NCI-H345 treated with DMSO at 0.1 percent for 48 hours (cell line): ENCODE measurements around the gene VTI1A.

Source experiments
- DNase-seq: peaks from one replicate; lab custom pipeline; 2025; ENCODE audit not compliant: unreplicated experiment; lab: John Stamatoyannopoulos, UW

The VTI1A gene

DNA sequence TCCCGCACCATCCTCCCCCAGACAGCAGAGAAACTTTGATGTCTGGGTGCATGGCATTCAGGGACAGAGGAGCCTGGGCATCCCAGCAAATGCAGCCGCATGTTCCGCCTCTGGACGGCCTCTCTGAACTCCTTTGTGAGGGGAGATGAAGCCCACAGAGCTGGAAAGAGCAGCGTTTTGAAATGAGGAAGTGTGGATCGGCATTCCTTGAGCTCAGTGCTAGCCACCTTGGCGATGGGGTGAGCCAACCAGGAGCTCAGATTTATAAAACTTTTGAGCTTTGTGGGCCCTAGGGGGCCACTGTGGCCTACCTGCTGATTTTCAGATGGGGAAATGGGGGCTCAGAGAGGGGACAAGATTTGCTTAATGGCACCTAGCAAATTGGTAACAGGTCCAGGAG lies 376.6 kb downstream of the VTI1A start:
- DNase-seq, result no peak

DNA sequence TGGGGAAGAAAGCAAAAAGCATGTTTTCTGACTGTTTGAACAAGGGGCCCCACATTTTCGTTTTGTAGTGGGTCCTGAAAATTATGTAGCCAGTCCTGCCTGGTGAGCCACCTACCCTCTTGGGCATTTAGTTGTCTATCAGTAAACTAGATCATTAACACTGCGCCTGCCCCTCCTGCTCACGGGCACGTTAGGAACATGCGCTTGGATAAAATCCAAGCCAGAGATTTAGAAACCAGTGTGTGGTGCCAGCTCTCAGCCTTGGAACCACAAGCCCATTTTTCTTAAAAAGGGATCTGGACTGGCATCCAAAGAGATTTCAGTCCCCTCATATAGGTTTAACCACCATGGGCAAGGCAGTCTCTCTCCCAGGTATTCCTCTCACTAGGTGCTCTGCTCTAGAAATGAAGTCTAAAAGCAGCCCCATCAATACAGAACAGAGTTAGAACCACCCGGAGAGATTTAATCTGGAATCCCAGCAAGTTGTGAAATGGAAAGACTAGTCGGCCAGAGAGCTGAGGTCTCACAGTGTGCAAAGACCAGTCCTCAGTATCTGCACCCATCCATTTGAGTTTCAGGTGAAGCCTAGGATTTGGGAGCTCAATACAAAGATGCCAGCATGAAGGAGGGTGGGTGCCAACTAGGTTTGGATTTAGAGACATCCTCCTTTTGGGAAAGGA lies 379.1 kb downstream of the VTI1A start:
- DNase-seq, result no peak

DNA sequence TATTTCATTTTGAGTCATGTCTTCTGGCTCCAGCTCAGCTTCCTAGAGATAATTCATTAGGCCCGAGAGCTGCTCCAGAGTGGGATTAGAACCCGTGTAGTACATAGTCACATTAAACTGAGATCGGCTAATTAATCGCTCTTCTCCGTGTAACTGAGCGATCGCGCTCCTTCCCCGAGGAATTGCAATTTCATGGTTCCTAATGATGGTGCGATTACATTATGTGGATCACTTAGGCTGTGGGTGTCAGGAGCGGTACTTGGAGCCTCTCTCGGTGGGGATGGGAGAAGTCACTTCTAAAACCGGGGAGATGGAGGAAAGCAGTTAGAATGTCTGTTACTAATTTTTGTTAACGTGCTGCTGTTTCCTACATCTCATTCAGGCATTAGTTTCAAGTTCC lies 380.1 kb downstream of the VTI1A start:
- no peak for DNase-seq

- DNase-seq, result no peak
Measured at GRCh38 chr10:112827951-112828350, 380.9 kb downstream of the VTI1A start.

- DNase-seq, result no peak
Measured at GRCh38 chr10:112831859-112832258, 384.8 kb downstream of the VTI1A start.

DNA sequence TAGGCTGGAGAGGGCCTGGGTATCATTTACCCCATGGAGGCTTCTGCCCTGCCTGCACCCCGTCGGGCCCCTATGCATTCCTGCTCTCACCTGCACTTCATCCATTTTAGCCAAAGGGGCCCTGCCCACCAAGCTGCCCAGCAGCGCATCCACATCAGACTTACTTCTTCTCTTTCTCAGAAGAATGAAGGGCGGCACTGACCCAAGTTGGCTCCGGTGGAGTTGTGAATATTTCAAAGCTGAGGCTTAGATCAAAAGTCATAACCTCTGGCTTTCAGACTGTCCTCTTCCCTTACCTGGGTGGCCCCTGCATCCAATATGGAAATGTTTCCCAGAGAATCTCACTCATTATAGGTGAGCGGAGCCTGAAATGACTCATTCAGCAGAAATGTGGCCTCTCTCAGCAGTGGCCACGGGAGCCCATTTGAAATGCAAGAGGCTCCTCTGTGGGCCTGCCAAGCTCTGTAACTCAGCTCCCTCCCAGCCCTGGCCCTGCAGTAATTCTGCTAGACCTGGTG lies 385.4 kb downstream of the VTI1A start:
- no peak for DNase-seq

GRCh38 chr10:112832959-112833358 lies 385.9 kb downstream of the VTI1A start:
- DNase-seq, result no peak

- DNase-seq, result no peak
Measured at GRCh38 chr10:112834751-112835181, 387.8 kb downstream of the VTI1A start.

DNA sequence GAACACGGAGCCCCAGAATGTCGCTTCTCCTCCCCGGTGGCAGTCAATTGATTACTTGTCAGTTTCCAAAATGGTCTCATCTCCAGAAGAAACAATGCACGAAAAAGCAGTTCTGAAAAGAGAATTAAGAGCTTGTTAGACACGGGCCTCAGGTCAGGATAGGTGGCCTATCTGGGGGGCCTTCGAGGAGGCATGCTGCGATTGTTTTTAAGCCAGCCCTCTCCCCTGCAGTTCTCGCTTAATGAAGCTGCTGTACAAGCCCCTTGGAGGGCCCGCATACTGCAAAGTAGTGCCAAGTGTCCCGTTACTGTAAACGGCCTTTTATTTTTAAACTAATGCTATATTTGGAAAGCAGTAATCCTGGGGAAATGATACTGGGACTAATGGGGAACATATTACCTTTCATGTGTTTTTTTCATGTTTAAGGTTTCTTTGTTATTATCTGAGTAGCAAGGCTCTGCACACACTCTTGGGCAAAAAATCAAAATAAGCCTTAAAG lies 388.3 kb downstream of the VTI1A start:
- no peak for DNase-seq

DNA sequence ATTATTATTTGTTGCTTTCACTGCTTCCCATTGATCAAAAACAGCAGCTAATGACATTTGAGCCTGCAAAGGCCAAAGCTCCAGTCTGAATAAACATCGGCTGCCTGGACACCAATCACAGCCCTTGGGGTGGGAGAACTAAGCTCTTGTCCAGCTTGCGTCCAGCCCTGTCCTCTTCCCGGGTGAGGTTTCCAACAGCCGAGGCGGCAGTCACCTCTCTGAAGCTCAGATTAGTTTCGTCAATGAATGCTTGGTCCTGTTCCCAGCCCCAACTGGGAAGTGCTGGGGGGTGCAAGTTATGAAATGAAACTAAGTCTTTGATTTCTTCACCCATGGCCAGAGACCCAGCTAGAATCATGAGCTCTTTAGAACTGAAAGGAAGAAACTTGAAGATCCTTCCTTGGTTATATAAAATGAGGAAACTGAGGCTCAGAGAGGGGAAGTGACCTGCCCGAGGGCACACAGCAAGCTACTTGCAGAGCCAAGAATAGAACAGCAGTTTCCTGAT lies 389.0 kb downstream of the VTI1A start:
- no peak for DNase-seq

- DNase-seq, result no peak
Measured at GRCh38 chr10:112838784-112839481, 391.9 kb downstream of the VTI1A start.

- DNase-seq, result no peak
Measured at GRCh38 chr10:112839928-112840654, 393.1 kb downstream of the VTI1A start.

GRCh38 chr10:112841549-112841948 lies 394.5 kb downstream of the VTI1A start:
- no peak for DNase-seq

GRCh38 chr10:112842832-112843360 lies 395.9 kb downstream of the VTI1A start:
- DNase-seq, result no peak

DNA sequence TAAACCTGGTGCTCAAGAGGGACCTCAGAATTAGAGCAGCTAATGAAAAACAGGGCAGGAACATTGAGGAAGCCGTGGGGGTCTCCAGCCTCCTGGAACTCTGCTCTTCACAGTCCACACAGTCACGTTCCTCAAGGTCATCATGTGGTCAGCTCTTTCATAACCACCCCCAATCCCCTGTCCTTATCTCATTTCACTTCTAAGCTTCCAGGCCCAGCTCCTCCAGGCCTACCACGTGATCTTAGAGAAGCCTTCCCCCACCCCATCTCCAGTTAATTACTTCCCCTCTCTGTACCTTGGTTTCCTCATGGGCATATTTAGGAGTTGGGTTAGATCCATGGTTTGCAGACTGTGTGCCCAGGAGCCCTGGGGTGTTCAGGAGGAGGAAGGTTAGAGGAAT lies 396.6 kb downstream of the VTI1A start:
- no peak for DNase-seq

GRCh38 chr10:112844681-112845544 lies 397.9 kb downstream of the VTI1A start:
- DNase-seq, result no peak

DNA sequence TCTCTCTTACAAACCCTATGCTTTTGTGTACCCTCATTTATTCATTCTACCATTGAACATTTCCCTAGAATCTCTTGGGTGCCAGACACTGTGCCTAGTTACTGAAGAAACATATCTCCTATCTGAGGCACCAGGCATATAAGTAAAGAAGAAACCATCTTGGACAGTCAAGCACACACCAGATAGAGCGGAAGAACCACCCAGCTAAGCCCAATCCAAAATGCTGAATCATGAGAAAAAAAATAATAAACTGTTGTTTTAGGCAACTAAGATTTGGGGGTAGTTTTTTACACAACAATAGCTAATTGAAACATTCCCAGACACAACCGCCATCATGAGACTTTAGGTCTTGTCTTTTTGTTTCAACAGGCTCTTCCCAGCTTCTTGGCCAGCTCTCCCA lies 400.8 kb downstream of the VTI1A start:
- DNase-seq, result no peak

- no peak for DNase-seq
Measured at GRCh38 chr10:112848228-112848627, 401.2 kb downstream of the VTI1A start.

DNA sequence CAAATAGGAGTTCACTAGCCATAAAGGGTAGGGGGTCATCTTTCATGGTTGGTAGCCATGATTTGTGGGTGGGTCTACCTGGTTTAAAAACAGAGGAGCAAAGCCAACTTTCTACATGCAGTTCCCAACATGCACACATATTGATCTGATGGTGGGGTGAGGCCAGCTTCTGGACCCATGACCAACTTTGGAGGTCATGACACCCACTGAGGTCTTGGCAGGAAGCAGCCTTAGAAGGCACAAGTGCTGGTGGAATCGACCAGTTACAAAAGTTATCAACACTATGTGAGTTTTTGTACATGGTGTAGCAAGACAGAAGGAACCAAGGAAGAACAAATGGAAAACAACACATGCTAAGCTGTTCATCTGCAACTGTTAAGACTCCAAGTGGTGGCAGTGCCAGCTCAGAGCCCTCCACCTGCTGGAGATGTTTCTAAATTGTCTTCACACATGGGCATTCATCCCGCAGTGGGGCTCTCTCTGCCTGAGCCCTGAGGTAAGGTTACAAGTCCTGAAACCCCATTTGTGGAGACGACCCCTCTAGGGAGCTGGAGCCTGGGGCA lies 401.9 kb downstream of the VTI1A start:
- DNase-seq, result no peak

DNA sequence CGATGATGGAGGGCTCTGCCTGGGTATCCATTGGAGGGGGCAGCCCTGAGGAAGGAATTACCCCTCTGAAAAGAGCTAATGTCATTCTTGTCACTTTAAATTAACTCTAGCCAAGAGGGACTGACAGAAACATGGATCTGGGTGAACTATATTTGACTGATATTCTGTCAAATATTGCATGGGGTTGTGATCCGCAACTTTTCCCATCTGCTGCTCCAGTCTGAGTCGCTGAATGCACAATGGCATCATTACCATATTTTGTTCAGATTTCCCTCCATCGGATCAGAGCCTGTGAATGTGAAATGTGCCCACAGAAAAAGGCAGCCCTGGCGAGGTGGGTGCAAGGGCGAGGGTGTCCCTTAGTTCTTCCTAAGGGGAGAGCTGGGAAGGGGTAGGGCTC lies 402.5 kb downstream of the VTI1A start:
- DNase-seq, result no peak
